ENCODE data around the gene CAP2.
"Not testable (repeated sequence)": the region's sequence is repeated elsewhere in the genome, so short reads cannot be mapped to it uniquely, and the experiment has no call there.

CAP2 gene

DNA sequence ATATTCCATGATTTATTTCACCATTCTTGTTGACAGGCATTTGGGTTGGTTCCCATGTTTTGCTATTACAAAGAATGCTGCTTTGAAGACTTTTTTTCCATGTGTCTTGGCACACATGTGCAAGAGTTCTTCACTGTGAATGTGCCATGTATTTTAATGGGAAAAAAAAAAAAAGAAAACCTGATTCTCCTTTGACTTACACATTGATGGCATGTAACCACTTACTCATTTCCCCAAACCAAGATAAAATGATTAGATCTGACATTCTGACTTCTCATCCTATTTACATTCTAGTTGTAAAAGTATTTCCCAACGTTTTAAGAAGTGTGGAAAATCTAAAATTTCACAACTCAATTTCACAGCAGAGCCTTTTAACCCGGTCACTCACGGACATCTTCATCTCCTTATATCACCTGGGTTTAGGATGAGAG lies 4.4 kb downstream of the CAP2 start:
- DNase-seq = no peak

DNA sequence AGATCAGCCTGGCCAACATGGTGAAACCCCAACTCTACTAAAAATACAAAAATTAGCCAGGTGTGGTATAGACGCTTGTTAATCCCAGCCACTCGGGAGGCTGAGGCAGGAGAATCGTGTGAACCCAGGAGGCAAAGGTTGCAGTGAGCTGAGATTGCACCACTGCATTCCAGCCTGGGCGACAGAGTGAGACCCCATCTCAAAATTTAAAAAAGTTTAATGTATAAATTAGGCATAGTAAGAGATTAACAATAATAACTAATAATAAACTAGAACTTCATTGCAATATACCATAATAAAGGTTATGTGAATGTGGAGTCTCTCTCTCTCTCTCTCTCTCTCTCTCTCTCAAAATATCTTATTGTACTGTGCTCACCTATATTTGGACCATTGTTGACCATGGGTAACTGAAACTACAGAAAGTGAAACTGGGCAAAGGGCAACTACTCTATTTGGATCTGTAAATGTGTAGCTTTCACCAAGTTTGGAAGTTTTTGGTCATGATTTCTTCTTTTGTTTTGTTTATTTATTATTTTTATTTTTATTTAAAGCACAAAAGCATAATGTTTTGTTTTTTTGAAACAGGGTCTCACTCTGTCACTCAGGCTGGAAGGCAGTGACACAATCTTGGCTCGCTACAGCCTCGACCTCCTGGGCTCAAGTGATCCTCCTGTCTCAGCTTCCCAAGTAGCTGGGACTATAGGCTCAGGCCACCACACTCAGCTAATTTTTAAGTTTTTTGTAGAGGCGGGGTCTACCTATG lies 12.0 kb downstream of the CAP2 start:
- not testable (repeated sequence) for DNase-seq

DNA sequence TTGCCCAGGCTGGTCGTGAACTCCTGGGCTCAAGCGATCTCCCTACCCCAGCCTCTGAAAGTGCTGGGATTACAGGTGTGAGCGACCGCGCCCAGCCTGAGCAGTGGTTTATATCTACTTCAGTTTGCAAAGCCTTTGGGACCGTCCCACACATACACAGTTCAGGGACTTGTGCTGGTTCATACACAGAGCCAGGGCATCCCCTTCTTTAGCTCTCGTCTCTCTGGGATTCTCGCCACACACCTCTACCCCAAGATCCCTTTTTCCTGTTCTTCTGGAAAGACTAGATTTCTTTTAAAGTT lies 12.5 kb downstream of the CAP2 start:
- no peak for DNase-seq

DNA sequence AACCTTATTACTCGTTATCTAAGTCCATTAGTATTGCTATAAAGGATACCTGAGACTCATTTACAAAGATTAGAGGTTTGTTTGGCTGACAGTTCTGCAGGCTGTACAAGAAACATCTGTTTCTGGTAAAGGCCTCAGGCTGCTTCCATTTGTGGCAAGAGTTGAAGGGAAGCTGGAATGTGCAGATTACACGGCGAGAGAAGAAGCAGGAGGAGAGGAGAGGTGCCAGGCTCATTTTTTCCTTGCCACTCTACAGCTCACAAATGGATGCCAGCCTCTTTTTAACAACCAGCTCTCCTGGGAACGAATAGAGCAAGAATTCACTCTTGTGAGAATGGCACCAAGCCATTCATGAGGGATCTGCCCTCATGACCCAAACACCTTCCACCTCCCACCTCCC lies 14.7 kb downstream of the CAP2 start:
- DNase-seq = no peak

DNA sequence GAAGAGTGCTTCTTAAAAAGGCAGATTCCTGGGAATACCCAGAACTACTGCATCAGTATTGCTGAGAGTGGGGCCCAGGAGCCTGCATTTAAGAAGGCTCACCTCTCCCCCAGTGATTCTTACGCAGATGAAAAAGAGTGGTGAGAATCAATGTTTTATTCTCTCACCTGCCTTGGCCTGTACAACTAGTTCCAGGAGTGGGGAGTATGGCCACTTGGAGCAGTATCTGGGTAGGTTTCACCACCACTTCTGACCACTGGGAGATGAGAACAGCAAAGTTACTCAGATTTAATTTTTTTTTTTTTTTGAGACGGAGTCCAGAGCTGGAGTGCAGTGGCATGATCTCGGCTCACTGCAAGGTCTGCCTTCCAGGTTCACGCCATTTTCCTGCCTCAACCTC lies 16.9 kb downstream of the CAP2 start:
- DNase-seq = no peak

DNA sequence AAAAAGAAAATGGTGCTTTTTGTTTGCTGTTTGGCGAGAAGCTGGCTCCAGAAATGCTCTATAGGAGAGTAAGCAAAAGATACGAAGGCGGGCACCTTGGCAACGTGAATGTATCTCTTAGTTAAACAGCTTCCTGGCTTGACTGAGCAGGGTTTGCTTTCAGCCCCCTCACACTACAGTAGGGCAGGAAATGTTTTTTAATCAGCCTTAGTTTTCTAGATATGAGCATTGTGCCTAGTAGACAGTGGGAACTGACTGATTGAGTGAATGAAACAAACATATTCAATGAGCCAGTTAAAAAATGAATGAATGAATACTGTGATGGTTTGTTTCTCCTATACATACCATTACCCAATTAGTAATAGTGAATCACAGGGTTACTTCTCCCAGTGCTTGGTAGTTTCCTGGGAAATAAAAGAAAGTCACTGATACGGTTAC lies 19.9 kb downstream of the CAP2 start:
- DNase-seq = no peak

DNA sequence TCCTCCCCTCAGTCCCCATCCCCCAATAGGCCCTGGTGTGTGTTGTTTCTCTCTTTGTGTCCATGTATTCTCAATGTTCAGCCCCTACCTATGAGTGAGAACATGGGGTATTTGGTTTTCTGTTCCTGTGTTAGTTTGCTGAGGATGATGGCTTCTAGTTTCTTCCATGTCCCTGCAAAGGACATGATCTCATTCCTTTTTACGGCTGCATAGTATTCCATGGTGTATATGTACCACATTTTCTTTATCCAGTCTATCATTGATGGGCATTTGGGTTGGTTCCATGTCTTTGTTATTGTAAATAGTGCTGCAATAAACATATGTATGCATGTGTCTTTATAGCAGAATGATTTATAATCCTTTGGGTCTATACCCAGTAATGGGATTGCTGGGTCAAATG lies 21.0 kb downstream of the CAP2 start:
- not testable (repeated sequence) for DNase-seq

DNA sequence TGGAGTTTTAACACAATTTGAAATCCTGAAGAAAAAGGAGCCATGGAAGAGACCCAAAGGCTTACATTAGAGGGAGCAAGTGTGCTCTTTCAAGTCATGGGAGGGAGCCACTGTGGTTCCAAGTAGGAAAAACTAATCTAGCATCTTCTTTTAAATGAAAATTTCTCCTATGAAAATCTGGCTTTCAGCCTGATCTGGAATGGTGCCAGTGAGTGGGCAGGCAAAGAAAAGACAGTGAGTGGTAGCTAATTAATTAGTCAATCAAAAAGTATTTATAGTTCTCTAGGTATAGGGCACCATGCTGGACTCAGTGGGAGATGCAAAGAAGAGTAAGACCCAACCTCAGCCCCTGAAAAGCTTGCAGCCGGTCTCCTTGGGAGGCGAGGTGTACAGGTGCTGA lies 21.9 kb downstream of the CAP2 start:
- DNase-seq = no peak

DNA sequence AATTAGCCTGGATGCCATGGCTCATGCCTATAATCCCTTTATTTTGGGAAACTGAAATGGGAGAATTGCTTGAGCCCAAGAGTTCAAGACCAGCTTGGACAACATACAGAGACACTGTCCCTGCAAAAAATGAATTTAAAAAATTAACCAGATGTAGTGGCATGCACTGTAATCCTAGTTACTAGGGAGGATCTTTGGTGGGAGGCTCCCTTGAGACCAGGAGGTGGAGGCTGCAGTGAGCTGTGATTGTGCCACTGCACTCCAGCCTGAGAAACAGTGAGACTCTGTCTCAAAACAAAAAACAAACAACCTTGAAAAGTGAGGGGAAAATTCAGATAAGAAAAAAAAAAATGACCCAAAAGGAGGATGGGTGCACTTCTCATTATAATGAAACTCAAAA lies 23.4 kb downstream of the CAP2 start:
- no peak for DNase-seq

DNA sequence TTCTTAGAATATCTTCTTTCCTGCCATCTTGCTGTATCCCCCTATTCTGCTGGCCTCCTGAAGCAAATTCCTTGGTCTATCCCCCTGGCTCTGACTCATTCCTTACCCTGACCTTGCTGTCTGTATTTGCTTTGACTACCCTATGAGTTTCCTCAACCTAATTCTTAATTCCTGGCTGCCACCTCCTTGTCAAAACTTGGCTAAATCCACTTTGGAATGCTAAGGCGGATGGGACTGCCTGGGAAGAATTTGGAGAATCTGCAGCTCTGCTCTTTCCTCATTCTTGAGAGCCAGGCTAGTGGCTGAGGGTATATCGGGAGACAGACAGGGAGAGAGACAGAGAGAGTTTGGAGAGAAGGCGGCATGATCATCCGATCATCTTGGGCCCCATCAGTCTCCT lies 24.4 kb downstream of the CAP2 start:
- no peak for DNase-seq

DNA sequence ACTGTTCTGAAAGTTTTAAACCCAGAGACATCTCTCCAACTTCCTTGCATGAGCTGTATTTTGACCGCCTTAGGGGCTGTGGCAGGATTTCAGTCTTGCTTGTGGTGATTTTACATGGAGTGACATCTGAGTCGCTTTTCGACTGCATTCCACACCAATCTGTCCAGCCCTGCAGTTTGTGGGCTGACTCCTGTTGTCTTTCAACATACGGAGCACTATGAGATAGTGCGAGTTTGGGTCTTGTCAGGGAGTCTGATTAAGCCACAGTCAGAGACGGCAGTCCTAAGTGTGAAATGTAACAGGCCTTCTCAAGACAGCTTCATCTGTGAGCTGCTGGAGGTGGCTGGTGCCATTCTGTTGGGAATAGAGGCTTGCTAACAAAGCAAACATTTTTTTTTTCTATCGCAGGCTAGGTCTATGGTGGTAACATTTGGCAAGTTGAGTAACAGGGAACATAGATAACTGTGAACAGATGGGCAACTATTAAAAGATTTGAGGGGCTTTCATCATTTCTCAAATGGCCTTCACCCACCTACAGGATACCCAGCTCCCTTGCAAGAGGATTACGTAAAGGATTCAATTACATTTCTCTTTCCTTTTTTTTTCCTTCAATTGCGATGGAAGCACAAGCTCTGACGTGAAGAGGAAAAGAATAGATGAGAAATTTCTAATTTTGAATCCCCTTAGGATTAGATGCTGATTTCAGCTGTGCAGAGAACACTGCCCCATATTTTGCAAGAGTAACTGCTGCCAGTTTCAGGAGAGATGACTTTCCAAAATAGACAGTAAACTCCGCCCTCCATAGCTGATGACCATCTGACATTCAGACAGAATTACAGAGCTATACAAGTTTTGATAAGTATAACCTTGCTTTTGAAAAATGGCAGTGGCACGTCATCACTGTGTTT lies 25.1 kb downstream of the CAP2 start:
- DNase-seq = no peak

DNA sequence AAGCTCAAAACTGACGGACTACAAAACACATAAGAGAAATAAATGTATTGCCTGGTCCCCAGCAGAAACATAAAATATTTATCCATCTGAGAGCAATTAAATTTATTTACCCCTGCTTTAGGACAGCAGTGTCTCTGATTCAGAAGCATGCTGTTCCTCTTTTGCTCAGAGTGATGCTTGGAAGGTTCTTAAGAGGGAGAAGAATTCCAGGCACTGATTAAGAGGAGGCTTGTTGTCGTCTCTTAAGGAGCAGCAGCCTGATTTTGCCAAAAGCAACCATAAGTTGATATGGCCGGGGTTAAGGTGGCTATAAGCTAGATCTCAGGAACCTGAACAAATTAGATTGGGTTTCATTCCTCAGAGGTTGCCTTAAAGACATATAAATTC lies 25.8 kb downstream of the CAP2 start:
- DNase-seq = no peak

DNA sequence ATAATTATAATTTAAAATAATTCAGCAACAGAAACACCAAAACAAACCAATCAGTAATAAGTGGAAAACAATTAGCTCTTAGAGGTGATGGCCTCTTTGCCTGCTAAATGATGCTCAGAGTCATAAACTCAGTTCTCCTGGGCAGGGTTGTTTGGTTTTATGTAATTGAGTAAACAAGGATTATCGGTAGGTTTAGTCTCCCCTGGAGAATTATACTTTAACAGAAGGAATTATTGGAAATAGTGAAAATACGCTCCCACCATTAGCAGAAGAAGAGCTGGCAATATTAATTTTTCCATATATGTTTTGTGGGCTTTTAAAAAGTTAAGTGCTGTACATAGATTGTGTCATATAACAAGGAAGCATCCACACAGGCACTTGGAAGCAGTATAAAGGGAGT lies 27.0 kb downstream of the CAP2 start:
- DNase-seq = no peak

DNA sequence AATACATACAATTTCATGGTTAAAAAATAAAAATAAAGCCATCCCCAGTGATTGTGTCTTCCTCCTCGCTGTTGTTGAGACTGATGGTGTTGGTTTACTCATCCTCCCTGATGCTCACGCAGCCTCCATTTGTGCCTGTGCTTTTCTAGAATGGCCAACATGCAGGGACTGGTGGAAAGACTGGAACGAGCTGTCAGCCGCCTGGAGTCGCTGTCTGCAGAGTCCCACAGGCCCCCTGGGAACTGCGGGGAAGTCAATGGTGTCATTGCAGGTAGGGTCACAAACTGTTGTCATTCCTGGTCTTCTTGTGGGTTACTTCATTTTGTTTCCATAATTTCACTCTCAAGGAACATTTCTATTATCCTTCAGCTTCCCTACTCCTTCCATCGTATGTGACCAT lies 28.0 kb downstream of the CAP2 start:
- DNase-seq = no peak

DNA sequence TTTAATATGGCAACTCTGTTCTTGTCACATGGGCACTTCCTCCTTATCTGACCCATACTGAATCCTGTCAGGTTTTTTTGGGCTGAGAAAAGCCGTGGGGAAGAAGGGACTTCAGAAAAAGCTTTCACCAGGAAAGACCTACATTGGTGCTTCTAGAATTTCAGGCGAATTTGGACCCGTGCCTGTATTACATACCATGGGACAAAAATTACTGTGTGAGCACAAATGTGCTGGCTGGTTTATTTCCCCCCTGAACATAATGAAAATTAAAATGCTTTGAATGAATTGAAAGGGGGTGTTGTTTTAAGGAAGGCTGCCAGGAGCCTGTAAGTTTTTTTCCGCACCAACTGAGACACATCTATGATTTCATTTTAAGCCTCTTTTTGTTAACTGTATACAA lies 29.6 kb downstream of the CAP2 start:
- no peak for DNase-seq

DNA sequence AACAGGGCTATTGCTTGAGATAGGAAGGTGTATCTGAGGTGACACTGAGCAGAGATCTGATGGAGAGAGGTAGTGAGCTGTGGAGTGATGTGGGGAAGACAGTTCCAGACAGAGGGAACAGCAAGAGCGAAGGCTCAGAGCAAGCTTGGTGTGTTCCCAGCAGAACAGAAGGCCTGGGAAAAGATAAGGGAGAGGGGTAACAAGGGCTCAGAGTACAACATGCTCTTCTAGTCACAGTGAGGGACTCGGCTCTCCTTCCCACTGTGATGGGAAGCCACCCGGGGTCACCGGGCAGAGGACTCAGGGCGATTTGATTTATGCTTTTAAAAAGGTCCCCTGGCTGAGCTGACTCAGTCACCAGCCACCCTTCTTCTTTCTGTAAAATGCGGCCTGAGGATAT lies 33.7 kb downstream of the CAP2 start:
- no peak for DNase-seq

DNA sequence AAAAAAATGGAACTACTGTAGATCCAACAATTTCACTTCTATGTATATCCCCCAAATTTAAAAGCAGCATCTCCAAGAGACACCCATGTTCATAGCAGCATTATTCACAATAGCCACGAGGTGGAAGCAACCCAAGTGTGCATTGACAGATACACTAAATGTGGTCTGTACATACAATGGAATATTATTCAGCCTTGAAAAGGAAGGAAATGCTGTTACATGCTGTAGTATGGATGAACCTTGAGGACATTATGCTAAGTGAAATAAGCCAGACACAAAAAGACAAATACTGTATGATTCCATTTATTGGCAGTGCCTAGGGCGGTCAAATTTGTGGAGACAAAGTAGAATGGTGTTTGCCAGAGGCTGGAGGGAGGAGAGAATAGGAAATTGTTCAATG lies 34.2 kb downstream of the CAP2 start:
- DNase-seq = no peak

DNA sequence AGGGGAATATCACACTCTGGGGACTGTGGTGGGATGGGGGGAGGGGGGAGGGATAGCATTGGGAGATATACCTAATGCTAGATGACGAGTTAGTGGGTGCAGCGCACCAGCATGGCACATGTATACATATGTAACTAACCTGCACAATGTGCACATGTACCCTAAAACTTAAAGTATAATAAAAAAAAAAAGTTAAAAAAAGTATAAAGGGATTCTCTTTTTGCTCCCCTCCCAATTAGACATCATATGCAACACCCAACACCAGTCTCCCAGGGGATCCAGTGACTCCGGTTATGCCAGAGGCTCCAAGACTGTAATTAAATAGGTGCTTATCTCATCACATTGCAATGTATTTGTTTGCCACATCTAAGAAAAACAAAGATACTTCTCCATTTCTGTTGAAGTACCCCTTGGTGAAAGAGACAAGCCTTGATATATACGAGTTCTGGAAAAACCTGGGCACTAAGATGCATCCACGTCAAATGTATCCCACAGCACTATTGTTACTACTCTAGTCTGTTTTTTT lies 35.3 kb downstream of the CAP2 start:
- not testable (repeated sequence) for DNase-seq

DNA sequence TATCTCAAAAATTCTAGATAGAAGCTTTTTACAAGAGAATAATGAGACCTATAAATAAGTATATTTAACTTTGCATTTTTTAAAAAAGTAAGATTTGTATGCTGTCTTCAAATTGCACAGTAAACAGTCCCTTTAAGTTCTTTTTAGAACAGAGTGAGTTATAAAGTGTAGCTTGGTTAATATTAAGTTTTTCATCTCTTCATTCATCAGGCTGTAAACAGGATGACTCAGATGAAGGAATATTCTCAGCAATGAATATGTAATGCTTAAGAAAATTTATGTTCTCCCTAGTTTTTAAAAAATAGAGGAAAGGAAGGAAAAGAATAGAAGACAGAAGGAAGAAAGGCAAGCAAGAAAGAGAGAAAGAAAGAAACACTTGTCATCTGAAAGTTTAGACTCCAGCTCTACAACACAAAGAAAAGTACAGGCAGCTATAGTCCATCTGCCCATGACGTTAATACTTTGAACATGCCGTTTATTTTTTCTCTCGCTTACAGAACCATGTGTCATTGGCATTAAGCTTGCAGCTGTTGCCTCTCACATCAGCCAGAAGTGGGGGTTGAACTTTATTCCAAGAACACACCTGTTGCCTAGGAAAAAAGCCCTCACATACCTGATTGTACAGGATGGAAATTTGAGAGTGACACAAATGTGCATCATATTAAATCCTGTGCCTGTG lies 36.1 kb downstream of the CAP2 start:
- DNase-seq = no peak

DNA sequence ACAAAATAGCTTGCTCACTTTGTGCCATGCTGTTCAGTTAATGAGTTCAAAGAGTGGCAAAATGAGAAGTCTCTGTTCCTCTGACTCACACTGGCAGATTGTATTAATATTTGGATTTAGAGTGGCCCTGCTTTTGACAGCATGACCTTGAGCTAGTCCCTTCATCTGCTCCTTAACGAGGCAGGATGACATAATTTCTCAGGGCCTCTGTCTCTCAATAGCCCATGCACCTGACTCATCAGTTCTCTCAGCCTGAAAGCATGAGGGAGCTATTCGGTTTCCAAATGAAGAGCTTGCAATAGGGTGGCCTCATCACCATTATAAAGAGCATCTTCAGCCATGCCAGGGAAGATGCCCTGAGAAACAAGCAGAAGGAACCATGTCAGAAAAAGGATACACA lies 38.2 kb downstream of the CAP2 start:
- DNase-seq = no peak

DNA sequence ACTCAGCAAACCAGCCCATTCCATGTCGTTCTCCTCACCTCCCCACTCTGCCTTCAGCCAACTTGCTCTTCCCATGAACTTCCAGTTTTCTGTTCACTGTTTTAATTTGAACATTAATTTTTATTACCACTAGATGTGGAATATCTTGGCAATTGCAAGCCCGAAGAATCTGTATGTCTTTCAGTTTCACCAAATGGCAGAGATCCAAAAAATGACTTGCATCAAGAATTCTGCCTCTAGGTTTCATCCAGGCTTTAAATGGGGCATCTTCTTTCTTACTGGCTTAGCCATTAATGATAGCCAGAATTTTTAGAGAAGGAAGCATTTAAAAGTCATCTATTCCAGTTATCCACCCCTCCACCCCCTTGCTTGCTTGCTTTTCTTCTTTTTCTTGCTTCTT lies 39.0 kb downstream of the CAP2 start:
- DNase-seq = no peak

DNA sequence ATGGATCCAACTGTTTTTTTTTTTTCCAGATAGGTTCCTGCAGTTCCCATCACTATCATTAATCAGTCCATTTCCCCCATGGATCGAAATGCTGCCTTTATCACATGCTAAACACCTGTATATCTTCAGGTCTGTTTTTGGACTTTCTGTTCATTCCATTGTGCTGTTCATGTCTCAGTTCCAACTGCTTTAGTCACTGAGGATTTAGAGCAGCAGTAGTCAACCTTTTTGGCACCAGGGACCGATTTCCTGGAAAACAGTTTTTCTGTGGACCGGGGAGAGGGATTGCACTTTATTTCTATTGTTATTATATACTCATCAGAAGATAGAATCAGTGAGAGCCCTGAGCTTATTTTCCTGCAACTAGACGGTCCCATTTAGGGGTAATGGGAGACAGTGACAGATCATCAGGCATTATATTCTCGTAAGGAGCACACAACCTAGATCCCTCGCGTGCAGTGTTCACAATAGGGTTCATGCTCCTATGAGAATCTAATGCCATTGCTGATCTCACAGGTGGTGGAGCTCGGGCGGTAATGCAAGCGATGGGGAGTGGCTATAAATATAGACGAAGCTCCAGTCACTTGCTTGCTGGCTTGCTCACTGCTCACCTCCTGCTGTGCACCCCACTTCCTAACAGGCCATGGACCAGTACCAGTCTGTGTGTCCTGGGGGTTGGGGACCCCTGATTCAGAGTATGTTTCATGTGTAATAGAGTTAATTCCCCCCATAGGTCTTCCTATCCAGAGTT lies 46.0 kb downstream of the CAP2 start:
- no peak for DNase-seq

DNA sequence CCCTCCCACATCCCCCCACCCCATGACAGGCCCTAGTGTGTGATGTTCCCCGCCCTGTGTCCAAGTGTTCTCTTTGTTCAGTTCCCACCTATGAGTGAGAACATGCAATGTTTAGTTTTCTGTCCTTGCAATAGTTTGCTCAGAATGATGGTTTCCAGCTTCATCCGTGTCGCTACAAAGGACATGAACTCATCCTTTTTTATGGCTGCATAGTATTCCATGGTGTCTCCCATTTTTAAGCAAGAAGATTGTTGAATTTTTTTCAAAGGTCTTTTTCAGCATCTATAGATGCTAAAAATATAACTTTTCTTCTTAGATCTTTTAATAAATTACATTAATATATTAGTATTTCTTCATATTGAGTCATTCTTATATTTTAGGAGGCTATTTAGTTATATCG lies 47.4 kb downstream of the CAP2 start:
- DNase-seq = not testable (repeated sequence)

Measured in NCI-H510A treated with DMSO at 0.1 percent for 48 hours (cell line).